Measurements from ENCODE around the gene ANTXR1. TPM values are rescaled to one million over a fixed set of nuclear protein-coding genes. Genes with fewer than 3 reads are reported as not detected.

ANTXR1 gene
- total and polyA plus RNA-seq, 2 experiments from 2014 or later = 29.1 to 34.7 TPM

DNA sequence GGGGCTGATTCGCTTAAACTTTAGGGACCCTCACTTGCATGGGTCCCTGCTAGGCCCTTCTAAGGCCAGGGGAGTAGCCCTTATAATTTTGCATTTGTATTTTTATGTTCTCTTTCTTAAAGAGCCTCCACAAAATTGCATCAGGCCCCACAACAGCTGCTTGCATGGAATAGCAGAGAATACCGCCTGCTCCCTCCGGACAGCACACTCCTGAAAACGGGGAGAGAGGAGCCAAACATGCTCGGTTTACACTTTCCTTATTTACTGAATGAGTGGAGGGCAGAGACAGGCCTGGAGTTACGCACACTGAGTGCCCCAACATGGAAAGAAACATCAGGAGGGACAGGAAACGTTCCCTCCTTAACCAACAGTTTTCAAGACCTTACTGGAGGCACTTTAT lies 132.2 kb downstream of the ANTXR1 start:
- no peaks in the 10 kb centered on the region for H3K36me3 ChIP-seq (replicated peaks; ENCODE audit: insufficient read depth, low read depth)
- no peaks in the 10 kb centered on the region for H4K20me1 ChIP-seq (ENCODE audit: insufficient read depth, poor library complexity, severe bottlenecking)
- peaks cover 9% of the 10 kb centered on the region for H3K4me1 ChIP-seq (ENCODE audit: insufficient read depth)
- no peak overlapping the region for H3K4me3 ChIP-seq
- H3K9me2 ChIP-seq (replicated peaks; ENCODE audit: insufficient read depth) = no peaks in the 10 kb centered on the region
- no peak overlapping the region for H3K27ac ChIP-seq
- TF ChIP-seq EZH2 (IDR thresholded peaks at IDR 0.05; ENCODE audit: borderline replicate concordance) (no peak), EZH2phosphoT487 (IDR thresholded peaks at IDR 0.05; ENCODE audit: low read depth, severe bottlenecking, unreplicated experiment) (no peak)
- TF ChIP-seq, protein P1, sequence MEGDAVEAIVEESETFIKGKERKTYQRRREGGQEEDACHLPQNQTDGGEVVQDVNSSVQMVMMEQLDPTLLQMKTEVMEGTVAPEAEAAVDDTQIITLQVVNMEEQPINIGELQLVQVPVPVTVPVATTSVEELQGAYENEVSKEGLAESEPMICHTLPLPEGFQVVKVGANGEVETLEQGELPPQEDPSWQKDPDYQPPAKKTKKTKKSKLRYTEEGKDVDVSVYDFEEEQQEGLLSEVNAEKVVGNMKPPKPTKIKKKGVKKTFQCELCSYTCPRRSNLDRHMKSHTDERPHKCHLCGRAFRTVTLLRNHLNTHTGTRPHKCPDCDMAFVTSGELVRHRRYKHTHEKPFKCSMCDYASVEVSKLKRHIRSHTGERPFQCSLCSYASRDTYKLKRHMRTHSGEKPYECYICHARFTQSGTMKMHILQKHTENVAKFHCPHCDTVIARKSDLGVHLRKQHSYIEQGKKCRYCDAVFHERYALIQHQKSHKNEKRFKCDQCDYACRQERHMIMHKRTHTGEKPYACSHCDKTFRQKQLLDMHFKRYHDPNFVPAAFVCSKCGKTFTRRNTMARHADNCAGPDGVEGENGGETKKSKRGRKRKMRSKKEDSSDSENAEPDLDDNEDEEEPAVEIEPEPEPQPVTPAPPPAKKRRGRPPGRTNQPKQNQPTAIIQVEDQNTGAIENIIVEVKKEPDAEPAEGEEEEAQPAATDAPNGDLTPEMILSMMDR (IDR thresholded peaks at IDR 0.05; ENCODE audit: poor library complexity) = no peak
- no peaks in the 10 kb centered on the region for H3K9me3 ChIP-seq (ENCODE audit: low read depth)
- H3K27me3 ChIP-seq = no peaks in the 10 kb centered on the region
- no peak for DNase-seq (ENCODE audit: low spot score)
- no peak overlapping the region for H3K4me2 ChIP-seq
- H2AFZ ChIP-seq = no peak overlapping the region
- H3K79me2 ChIP-seq = no peaks in the 10 kb centered on the region
- WGBS (ENCODE audit: low lambda C conversion rate, missing lambda C conversion rate) = 87% methylated on average over 7 of the region's 7 CpGs

DNA sequence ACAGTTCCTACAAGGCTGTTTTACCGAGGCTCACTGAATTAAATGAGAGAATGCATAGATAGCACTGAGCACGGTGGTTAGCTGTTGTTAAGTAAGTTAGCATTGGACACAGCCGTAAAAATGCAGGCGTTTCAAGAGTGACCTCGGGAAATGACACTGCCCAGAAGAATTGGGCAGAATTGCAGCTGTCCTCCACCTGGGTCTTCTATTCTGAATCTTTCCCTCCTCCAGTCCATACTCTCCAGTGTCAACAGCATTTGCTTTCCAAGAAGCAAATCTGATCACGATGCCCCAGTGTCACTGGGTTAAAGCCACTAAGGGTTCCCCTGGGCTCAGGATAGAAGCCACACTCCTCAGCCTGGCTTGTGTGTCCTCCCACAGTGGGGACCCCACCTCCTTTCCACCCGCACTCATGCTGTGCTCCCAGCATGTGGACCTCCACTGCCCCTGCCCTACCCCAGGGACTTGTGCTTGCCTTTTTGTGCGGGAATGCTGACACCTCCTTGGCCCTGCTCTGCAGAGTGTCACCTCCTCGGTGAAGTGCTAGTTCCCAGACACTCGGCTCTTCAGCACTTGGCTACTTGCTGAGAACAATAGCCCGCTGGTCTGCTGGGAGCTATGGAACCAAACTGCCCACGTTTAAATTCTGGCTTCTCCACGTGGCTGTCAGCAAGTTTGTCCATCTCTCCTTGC lies 135.0 kb downstream of the ANTXR1 start:
- Histone ChIP-seq H3K4me2 (no peak overlapping the region), H3K27me3 (no peaks in the 10 kb centered on the region), H3K36me3 (replicated peaks; ENCODE audit: insufficient read depth, low read depth) (no peaks in the 10 kb centered on the region), H3K4me3 (no peak overlapping the region), H3K79me2 (no peaks in the 10 kb centered on the region), H4K20me1 (ENCODE audit: insufficient read depth, poor library complexity, severe bottlenecking) (no peaks in the 10 kb centered on the region), H2AFZ (no peak overlapping the region), H3K4me1 (ENCODE audit: insufficient read depth) (peaks cover 12% of the 10 kb centered on the region), H3K9me2 (replicated peaks; ENCODE audit: insufficient read depth) (no peaks in the 10 kb centered on the region), H3K27ac (no peak overlapping the region), H3K9me3 (ENCODE audit: low read depth) (no peaks in the 10 kb centered on the region)
- TF ChIP-seq, protein P1 (IDR thresholded peaks at IDR 0.05; ENCODE audit: poor library complexity) = no peak
- TF ChIP-seq EZH2 (IDR thresholded peaks at IDR 0.05; ENCODE audit: borderline replicate concordance) = no peak
- TF ChIP-seq EZH2phosphoT487 (IDR thresholded peaks at IDR 0.05; ENCODE audit: low read depth, severe bottlenecking, unreplicated experiment) = no peak
- WGBS (ENCODE audit: low lambda C conversion rate, missing lambda C conversion rate) = 66% methylated on average over 13 of the region's 13 CpGs
- DNase-seq (ENCODE audit: low spot score) = no peak

DNA sequence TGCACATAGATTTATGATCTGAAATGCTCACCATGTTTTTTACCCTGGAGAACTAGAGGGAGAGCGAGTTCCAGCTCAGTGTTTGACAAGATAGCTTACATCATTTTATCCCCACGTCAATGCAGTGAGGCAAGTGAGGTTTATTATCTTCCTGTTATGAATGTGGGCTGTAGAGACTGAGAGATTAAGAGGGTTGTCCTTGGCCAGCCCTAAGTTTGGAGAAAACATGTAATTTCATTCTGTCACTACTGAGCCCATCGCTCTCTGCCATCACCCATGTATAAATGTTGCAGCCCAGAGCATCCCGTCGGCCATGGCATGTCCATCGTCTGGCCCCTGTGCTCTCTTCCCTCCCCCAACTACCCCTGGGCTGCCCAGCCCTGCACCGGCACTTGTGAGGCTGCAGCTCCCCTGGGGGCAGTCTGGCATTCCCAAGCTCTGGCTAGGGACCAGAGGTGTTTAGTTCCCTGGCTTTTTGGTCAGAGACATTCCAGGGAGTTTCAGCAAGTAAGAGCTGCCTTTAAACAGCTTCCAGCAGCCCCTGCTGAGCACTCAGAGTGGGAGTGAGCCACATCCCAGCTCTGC lies 136.7 kb downstream of the ANTXR1 start:
- TF ChIP-seq EZH2phosphoT487 (IDR thresholded peaks at IDR 0.05; ENCODE audit: low read depth, severe bottlenecking, unreplicated experiment) (no peak), EZH2 (IDR thresholded peaks at IDR 0.05; ENCODE audit: borderline replicate concordance) (no peak)
- TF ChIP-seq, protein P1 (IDR thresholded peaks at IDR 0.05; ENCODE audit: poor library complexity) = no peak
- no peaks in the 10 kb centered on the region for H3K36me3 ChIP-seq (replicated peaks; ENCODE audit: insufficient read depth, low read depth)
- H2AFZ ChIP-seq = no peak overlapping the region
- H3K27me3 ChIP-seq = no peaks in the 10 kb centered on the region
- peak; percentile 35 for DNase-seq (ENCODE audit: low spot score)
- H3K4me1 ChIP-seq (ENCODE audit: insufficient read depth) = peaks cover 18% of the 10 kb centered on the region
- no peak overlapping the region for H3K4me3 ChIP-seq
- peak overlapping the region; percentile 32 for H3K4me2 ChIP-seq
- H3K27ac ChIP-seq = peak overlapping the region; percentile 58
- no peaks in the 10 kb centered on the region for H3K9me2 ChIP-seq (replicated peaks; ENCODE audit: insufficient read depth)
- no peaks in the 10 kb centered on the region for H3K9me3 ChIP-seq (ENCODE audit: low read depth)
- 44% methylated on average over 7 of the region's 7 CpGs for WGBS (ENCODE audit: low lambda C conversion rate, missing lambda C conversion rate)
- H4K20me1 ChIP-seq (ENCODE audit: insufficient read depth, poor library complexity, severe bottlenecking) = no peaks in the 10 kb centered on the region
- no peaks in the 10 kb centered on the region for H3K79me2 ChIP-seq

All from hepatocyte (in vitro differentiated cells).